ENCODE measurements around the gene RRM2.

RRM2 gene

GRCh38 chr2:10160203-10160955 lies 37.8 kb downstream of the RRM2 start:
- DNase-seq: no peak

DNA sequence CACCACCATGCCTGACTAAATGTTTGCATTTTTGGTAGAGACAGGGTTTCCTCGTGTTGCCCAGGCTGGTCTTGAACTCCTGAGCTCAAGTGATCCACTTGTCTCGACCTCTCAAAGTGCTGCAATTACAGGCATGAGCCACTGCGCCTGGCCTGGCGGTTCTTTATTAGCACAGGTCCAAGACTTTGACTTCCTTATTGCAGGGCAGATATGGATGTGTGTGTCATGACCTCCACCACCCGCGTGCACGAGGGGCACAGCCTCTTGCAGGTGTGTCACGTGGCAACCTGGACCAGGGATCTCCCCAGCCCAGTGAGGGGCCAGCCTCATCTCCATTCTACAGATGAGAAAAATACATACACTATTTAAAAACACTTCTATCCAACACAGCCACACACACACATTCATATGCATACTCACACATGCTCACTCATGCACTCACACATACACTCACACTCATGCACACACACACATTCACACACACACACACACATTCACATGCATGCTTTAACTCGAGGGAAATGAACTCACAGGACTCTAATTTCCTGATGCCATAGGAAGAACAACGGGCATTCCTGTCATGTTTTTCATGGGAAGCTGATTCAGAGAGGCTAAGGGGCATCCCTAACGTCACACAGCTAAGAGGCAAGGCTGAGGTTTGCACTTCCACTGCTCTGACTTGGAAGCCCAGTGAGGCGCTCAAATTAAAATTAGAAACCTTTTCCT lies 38.8 kb downstream of the RRM2 start:
- DNase-seq: no peak

DNA sequence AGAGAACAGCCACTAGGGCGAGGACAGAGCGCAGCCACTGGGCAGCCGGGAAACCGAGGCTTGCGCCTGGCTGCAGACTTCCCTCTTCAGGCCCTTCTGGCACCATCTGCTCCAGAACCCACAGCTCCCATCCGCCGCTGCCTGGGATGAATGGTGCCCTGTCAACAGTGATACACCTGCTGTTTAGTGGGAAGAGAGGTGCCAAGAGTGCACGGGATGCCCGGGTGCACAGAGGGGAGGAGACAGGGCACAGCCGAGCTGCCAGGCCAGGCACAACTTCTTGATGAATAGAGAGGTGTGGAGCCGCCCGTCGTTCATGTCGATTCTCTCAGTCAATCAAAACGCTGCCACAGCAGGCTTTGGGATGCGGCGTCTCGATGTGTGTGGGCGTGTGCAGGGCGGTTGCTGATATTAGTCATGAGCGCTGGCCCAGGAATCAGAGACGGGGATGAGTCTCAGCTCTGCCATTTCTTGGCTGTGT lies 39.5 kb downstream of the RRM2 start:
- no peak for DNase-seq

- no peak for DNase-seq
Measured at GRCh38 chr2:10162586-10163497, 40.3 kb downstream of the RRM2 start.

- no peak for DNase-seq
Measured at GRCh38 chr2:10163498-10164486, 41.3 kb downstream of the RRM2 start.

DNA sequence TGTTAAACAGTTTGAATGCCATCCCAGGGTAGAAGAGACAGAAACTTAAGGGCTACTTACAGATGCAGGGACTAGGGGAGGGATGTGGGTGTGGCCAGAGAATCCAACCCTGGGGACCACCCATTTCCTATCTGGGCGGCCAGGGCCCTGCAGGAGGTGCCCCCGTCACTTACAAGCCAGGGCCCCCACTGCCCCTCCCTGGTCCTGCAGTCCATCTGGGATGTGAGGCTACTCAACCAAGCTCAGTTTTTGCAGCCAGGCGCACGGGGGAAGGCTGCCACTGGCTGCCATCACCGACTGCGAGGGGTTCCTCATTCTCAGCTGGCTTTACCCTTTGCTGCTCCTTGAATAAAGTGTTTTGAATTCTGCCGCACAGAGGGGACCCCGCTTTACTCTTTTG lies 42.1 kb downstream of the RRM2 start:
- no peak for DNase-seq

- no peak for DNase-seq
Measured at GRCh38 chr2:10165282-10165681, 42.7 kb downstream of the RRM2 start.

- DNase-seq: no peak
Measured at GRCh38 chr2:10165861-10166675, 43.5 kb downstream of the RRM2 start.

GRCh38 chr2:10166676-10167292 lies 44.2 kb downstream of the RRM2 start:
- DNase-seq: no peak

GRCh38 chr2:10167316-10167715 lies 44.8 kb downstream of the RRM2 start:
- no peak for DNase-seq

DNA sequence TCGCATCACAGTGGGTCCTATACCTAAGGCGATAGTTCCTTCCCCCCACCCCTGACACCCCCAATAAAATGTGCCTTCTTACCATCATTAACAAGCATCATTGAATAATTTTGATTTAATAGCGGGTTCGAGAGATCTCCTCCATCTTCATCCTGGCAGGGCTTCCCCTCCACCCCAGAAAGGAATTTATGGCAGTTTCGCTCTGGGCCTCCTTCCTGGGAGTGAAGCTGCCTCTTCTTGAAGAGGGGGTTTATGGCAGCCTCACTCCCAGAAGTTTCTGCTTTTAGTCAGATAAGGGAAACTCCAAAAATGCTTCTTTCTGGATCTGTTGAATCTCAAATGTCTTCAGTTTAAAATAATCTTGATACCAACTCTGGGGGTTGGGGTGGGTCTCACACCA lies 45.7 kb downstream of the RRM2 start:
- no peak for DNase-seq

DNA sequence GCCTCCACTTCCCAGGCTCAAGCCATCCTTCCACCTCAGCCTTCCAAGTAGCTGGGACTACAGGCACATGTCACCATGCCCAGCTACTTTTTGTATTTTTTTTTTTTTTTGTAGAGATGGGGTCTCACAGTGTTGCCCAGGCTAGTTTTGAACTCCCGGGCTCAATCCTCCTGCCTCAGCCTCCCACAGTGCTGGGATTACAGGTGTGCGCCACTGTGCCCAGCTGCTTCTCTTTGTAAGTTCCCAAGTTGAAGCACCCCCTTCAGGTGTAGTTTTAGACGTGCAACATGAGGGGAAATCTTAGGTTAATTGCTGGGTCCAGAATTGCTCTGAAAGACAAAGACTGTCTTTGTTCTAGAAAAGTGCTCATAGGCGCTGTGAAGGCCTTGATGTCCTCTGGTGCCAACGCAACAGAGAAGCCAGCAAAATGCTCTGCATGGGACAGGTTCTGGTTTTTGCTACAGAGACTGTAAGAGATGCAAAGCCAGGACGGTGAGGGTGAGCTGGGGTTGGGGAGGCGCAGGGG lies 46.6 kb downstream of the RRM2 start:
- no peak for DNase-seq

DNA sequence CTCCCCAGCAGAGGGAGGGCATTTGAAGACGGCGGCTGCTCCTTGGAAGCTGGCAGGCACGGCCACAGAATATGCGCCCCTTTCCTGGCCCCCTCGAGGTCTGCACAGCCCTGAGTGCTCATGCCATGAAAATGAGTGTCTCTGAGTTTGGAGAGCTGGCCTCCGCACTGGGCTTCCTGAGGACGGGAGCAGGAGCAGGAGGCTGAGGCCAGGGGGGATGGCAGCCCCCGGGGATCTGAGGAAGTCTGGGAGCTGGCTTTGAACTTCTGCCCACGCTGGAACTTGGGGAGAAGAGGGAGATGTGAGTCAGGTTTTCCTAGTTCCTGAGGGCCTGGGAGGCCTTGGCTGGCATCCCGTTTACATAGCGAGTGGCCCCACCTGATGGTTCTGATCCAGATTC lies 47.0 kb downstream of the RRM2 start:
- DNase-seq: no peak

DNA sequence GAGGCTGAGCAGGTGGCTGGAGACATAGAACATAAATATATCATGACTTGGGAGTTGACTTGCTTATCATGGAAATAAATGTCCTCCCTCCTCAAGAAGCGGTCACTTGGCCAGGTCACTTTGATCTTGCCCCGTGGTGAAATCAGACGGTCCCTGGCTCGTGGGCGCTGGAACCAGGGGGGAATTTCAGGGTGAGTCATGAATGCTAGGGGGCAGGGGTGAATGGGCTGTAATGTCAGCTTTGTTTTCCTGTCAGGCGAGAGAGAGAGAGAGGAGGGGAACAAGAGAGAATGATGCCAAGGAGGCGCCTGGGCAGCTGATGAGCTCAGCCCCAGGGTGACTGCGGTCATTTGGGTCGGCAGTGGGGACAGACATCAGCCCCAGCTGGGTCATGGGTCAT lies 47.7 kb downstream of the RRM2 start:
- no peak for DNase-seq

GRCh38 chr2:10171006-10171800 lies 48.7 kb downstream of the RRM2 start:
- DNase-seq: no peak

DNA sequence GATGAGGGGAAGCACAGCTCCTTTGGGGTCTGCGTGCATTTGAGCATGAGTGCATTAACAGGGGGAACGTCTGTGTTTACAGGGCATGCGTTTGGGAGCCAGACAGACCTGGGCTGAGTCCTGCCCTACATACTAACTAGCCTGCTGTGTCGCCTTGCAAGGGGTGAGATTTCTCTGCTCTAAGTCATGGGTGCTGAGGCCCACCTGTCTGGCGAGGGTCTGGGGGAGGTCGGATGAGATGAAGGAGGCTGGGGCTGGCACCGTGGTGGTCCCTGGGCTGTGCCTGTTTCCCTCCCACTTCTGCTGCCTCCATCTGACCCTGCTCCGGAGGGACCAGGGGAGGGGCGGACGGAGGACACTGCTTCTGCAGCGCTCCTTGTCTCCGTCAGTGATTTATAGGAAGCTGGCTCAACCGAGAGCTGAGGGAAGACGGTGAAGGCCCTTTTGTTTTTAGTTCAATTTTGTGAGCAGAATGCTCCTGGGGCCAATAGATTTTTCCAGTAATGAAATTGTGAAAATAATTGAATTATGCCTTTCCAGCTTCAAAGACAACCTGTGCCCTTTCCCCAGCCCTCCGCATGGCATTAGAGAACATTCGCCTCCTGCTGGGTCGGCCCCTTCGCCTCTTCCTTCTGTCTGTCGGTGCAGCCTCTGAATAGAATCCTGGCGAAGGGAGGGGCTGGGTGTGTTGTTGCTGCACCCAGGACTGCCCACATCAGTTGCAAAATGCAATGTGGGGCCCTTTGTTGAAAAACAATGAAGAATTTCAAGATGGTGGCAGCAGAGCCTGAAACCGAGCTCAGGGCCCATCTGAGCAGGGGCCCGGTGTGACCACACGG lies 49.7 kb downstream of the RRM2 start:
- DNase-seq: no peak

- no peak for DNase-seq
Measured at GRCh38 chr2:10173258-10174005, 50.9 kb downstream of the RRM2 start.

GRCh38 chr2:10174173-10174572 lies 51.6 kb downstream of the RRM2 start:
- DNase-seq: no peak

All from CD4-positive, alpha-beta T cell treated with Interferon gamma for 1 hour (primary cell).